Keratinocyte (primary cell): ENCODE results near the gene GMCL1.

Experiments used
- EZH2 ChIP-seq: IDR thresholded peaks from one replicate; pipeline ENCODE4 v1.6.1; 2012; ENCODE audit warnings: inconsistent platforms, mild to moderate bottlenecking, low read length, moderate library complexity
- TF ChIP-seq, protein P1 (sequence below), 3 experiments: IDR thresholded peaks in 1 of 3; conservative IDR thresholded peaks in 1 of 3; optimal IDR thresholded peaks in 1 of 3; 2 replicates in 2 of 3; 3 replicates in 1 of 3; pipeline versions ENCODE3 to v1.5.1; 2011; ENCODE audit warnings: low read length in 3 of 3, mild to moderate bottlenecking in 3 of 3, moderate library complexity in 2 of 3, control low read depth in 1 of 3, inconsistent platforms in 1 of 3; ENCODE audit not compliant: insufficient read depth in 2 of 3; ENCODE audit errors: extremely low read depth in 1 of 3

DNA sequence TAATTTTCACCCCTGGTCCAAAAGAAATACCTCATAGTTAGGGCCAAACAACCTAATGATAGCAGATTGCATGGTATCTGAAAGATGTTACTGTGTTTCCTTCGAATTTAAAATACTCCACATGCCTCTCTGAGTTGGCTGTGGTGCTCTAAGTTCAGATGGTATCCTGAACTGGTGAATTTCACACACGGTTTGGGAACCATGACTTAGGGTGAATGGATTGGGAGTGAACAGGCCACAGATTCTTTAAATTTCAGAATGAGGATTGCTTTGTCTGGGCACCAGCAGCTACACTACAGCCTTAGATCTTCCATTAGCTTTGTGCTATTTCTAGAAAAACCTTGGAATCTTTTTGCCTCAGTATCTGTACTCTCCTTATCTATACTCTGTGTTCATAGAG is 6.2 kb downstream of the GMCL1 start:
- TF ChIP-seq, protein P1, sequence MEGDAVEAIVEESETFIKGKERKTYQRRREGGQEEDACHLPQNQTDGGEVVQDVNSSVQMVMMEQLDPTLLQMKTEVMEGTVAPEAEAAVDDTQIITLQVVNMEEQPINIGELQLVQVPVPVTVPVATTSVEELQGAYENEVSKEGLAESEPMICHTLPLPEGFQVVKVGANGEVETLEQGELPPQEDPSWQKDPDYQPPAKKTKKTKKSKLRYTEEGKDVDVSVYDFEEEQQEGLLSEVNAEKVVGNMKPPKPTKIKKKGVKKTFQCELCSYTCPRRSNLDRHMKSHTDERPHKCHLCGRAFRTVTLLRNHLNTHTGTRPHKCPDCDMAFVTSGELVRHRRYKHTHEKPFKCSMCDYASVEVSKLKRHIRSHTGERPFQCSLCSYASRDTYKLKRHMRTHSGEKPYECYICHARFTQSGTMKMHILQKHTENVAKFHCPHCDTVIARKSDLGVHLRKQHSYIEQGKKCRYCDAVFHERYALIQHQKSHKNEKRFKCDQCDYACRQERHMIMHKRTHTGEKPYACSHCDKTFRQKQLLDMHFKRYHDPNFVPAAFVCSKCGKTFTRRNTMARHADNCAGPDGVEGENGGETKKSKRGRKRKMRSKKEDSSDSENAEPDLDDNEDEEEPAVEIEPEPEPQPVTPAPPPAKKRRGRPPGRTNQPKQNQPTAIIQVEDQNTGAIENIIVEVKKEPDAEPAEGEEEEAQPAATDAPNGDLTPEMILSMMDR (optimal IDR thresholded peaks at IDR 0.05 in 1 of 3, IDR thresholded peaks at IDR 0.05 in 1 of 3, conservative IDR thresholded peaks at IDR 0.05 in 1 of 3; ENCODE audit: extremely low read depth in 1 of 3, insufficient read depth in 2 of 3, low read length in 3 of 3): no peak
- TF ChIP-seq EZH2: no peak
